Measurements from ENCODE around the gene NHEJ1. TPM values are rescaled to one million over a fixed set of nuclear protein-coding genes. Genes with fewer than 3 reads are reported as not detected.

The NHEJ1 gene
- 10 to 100 TPM; 13.4 to 19.8 (median 17.6) TPM for total RNA-seq

GRCh38 chr2:219160186-219161017 is at the start of gene NHEJ1:
Gene NHEJ1 (minus strand): TSS chr2:219160815. CDS start chr2:219158362, 2,453 bp downstream.
- intact Hi-C loops (cut with DNase I; ENCODE audit: low total_unique reads), result no loop called here
- Histone ChIP-seq H3K27ac (peak within 1 kb of the TSS; percentile 88 to 95), H3K27me3 (no peaks in the 10 kb centered on the region), H3K4me1 (no peaks in the 10 kb centered on the region), H3K36me3 (no peaks in the 10 kb centered on the region), H3K4me3 (peak within 1 kb of the TSS; percentile 67 to 86 (median 72)), H3K9me3 (no peaks in the 10 kb centered on the region)
- peak; percentile 95 to 96 for DNase-seq (ENCODE audit: low spot score in 2 of 2)
- no peak for TF ChIP-seq POLR2A (IDR thresholded peaks at IDR 0.05)
- peak; percentile 87 to 97 (median 94) for TF ChIP-seq CTCF (IDR thresholded peaks at IDR 0.05)
- TF ChIP-seq POLR2AphosphoS5 (IDR thresholded peaks at IDR 0.05), result peak; percentile 63 to 83 (median 75)

GRCh38 chr2:219209236-219210195 is 48.9 kb upstream of the NHEJ1 start:
- Histone ChIP-seq H3K4me3 (no peak overlapping the region), H3K27me3 (no peaks in the 10 kb centered on the region), H3K36me3 (no peaks in the 10 kb centered on the region), H3K27ac (peak overlapping the region; percentile 2 to 91), H3K4me1 (peaks cover 5 to 13% of the 10 kb centered on the region in 2 donors), H3K9me3 (no peaks in the 10 kb centered on the region)
- no peak for DNase-seq (ENCODE audit: low spot score in 2 of 2)
- intact Hi-C loops (cut with DNase I; ENCODE audit: low total_unique reads), result no loop called here
- TF ChIP-seq POLR2AphosphoS5 (IDR thresholded peaks at IDR 0.05) (no peak), CTCF (IDR thresholded peaks at IDR 0.05) (no peak), POLR2A (IDR thresholded peaks at IDR 0.05) (no peak)

GRCh38 chr2:219207884-219208740 is 47.5 kb upstream of the NHEJ1 start:
- Histone ChIP-seq H3K27ac (peak overlapping the region; percentile 91 to 97), H3K9me3 (no peaks in the 10 kb centered on the region), H3K4me1 (peaks cover 5 to 13% of the 10 kb centered on the region in 2 donors), H3K36me3 (no peaks in the 10 kb centered on the region), H3K4me3 (peak overlapping the region in 2 of 3 donors; percentile 70 to 71), H3K27me3 (no peaks in the 10 kb centered on the region)
- no peak for DNase-seq (ENCODE audit: low spot score in 2 of 2)
- no peak for TF ChIP-seq CTCF (IDR thresholded peaks at IDR 0.05)
- TF ChIP-seq POLR2AphosphoS5 (IDR thresholded peaks at IDR 0.05), result no peak
- no peak for TF ChIP-seq POLR2A (IDR thresholded peaks at IDR 0.05)
- intact Hi-C loops (cut with DNase I; ENCODE audit: low total_unique reads), result no loop called here

- peaks cover 5 to 13% of the 10 kb centered on the region in 2 donors for H3K4me1 ChIP-seq
- intact Hi-C loops (cut with DNase I; ENCODE audit: low total_unique reads), result no loop called here
Measured at GRCh38 chr2:219207134-219207883, 46.7 kb upstream of the NHEJ1 start.

More at GRCh38 chr2:219207134-219207883, 46.7 kb upstream of the NHEJ1 start:
- DNase-seq (ENCODE audit: low spot score in 2 of 2), result no peak
- TF ChIP-seq POLR2A (IDR thresholded peaks at IDR 0.05) (no peak), POLR2AphosphoS5 (IDR thresholded peaks at IDR 0.05) (no peak), CTCF (IDR thresholded peaks at IDR 0.05) (no peak)
- Histone ChIP-seq H3K9me3 (no peaks in the 10 kb centered on the region), H3K36me3 (no peaks in the 10 kb centered on the region), H3K4me3 (peak overlapping the region; percentile 70 to 73 (median 71)), H3K27ac (peak overlapping the region; percentile 91 to 97), H3K27me3 (no peaks in the 10 kb centered on the region)
